Smooth muscle cell of the brain vasculature (primary cell): ENCODE measurements around the gene F2RL3.

ENCODE experiments used
- DNase-seq: peaks from one replicate; pipeline ENCODE4 v3.0.0-alpha.2; 2012; ENCODE audit warnings: low read depth, low spot score

The F2RL3 gene

DNA sequence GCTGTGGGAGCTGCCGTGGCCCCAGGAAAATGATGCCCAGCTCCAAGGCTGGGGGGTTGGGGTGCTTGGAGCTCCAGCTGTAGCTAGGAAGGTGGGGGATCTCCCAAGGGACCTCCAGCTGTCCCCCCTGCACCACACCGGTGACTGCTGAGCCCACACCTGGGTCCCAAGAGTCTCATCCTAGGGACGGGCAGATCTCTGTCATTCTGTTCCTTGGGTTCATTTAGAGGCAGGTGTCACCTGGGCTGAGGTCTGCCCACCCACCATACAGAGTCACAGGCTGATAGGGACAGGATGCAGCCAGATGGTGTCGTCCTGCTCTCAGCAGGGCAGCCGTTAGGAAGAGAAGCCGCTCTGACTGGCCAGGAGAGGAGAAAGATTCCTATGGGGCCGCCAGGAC lies 5.3 kb downstream of the F2RL3 start:
- no peak for DNase-seq

DNA sequence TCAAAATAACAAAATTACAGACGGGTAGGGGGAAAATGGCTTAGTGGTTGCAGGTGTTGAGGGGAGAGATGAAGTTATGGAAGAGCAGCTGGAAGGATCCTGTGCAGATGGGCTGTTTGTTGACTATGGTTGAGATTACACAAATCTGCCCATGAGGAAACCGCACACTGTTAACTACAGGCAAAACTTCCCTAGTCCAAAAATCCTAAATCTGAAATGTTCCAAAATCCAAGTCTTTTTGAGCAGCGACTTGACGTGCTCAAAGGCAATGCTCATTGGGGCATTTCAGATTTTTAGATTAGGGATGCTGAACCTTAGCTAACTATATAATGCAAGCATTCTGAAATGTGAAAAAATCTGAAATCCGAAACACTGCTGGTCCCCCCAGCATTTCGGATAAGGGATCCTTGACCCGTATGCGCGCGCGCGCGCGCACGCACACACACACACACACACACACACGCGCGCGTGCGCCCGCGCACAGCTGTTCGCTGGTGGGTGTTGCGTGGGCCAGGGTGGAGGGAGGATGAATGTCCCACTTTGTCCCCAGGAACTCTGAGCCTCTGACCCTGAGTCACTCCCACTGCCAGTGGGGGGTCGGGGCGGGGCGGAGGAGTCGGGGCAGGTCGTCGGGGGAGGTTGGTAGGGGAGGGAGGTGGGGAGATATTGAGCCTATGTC lies 6.8 kb downstream of the F2RL3 start:
- DNase-seq, result no peak

DNA sequence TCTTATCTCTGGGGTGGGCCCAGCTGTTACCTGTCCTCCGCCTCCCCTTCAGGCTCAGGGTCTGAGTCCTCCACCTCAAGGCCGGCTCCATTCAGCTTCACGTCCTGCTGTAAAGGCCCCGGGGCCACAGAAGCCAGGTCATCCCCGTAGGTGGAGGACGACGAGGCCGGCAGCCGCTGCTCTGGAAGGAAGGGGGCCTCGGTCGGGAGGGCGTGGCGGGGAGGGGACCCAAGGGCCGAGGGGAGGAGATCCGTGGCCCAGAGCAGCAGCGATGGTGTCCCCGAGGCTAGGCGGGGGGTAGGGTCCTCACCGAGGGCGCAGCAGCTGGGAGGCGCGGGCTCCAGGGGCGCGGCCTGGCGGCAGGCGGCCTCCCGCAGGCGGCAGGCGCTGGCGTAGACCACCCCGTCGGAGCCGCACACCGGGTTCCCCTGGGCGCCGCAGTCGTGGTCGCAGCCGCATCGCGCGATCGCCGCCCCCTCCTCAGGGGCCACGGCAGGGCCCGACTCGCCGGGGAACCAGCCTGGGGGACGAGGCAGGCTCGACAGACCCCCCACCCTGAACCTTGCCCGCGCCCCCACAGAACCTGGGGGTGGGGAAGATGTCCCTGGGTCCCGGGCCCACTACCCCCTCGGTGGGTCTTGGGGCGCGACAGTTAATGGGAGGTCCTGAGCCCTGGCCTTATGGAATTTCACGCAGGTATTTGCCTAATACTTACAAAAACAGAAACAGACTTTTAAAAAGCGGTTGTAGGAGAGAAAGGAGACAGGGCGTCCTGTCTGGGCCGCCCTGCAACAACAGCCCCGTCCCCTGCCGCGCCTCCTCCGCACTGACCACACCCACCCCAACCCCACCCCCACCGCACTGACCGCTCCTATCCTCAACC lies 7.6 kb downstream of the F2RL3 start:
- DNase-seq, result no peak

DNA sequence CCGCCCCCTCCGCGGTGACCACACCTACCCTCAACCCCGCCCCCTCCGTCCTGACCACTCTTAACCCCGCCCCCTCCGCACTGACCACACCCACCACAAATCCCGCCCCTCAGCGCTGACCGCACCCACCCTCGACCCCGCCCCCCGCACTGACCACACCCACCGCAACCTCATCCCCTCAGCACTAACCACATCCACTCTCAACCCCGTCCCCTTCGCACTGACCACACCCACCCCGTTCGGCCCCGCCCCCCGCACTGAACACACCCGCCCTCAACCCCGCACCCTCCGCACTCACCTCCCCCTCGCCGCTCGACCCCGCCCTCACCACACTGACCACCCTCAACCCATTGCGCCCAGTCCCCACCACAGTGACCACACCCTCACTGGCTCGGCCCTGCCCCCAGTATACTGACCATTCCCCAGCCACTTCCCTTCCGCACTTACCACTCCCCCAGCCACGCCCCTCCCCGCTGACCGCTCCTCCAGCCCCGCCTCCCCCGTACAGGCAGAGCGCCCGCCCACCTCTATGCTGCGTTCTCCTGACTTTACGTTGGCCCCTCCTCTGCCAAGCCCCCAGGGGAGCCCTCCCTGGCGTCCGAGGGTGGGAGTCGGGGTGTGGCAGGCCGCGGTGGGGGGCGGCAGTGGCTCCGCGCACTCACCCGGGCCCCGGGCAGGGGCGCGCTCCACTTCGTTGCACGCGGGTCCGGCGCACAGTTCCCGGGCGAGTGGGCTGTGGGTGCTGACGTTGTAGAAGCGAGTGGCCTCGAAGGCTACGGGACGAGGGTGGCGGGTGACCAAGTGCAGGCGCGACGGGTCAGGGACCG lies 8.4 kb downstream of the F2RL3 start:
- peak; percentile 55 for DNase-seq

DNA sequence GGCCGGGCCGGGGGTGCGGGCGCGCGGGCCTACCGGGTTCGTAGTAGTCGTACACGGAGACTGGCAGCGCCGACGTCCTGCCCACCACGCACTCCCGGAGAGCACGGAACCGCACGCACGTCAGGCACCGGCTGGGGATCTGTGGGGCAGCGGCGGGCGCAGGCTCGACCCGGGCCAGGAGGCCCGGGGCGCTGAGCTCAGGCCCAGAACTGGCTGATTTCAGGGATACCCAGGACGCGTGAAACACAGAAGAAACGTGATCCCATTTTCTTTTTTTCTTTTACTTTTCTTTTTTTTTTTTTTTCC lies 9.0 kb downstream of the F2RL3 start:
- DNase-seq, result no peak

DNA sequence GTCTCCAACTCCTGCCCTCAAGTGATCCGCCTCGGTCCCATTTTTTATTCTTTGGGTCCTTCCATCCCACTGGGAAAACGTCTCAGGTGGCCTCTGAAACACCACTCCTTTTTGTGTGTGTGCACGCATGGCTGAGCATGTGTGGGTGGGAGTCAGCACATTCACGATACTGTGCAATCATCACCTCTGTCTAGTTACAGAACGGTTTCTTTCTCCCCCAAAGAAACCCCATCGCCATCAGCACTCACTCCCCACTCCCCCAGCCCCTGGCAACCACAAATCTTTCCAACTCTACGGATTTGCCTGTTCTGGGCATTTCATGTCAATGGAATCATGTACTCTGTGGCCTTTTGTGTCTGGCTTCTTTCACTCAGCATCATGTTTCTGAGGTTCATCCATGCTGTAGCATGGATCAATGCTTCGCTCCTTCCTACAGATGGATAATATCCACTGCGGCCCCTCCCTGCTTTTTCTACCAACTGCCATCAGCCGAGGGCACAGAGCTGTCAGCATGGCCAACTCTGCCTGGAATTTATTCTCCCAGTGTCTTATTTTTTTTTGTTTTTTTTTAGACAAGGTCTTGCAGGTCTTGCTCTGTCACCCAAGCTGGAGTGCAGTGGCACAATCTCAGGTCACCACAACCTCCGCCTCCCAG lies 9.7 kb downstream of the F2RL3 start:
- DNase-seq, result no peak

DNA sequence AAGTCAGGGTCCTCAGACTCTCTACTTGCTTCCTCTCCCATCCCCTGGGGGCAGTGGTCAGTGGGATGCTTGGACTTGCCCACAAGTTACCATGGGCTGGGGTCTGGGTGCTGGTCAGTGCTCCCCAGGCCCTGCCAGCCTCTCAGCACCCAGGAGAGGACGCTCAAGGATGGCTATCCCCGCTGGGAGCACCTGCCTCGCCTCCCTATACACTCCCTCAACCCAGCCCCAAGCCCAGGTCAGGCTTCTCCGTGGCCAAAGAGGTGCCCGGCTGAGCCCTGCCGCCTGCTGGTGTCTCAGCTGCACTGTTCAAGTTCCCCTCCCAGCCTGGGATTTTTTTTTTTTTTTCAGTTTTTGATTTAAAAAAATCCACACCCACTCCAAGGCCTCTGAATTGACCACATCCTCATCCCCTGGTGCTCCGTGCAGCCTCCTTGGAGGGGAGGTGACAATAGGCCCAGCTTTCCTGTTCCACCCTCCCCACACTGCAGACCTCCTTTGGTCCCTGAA lies 10.8 kb downstream of the F2RL3 start:
- no peak for DNase-seq

DNA sequence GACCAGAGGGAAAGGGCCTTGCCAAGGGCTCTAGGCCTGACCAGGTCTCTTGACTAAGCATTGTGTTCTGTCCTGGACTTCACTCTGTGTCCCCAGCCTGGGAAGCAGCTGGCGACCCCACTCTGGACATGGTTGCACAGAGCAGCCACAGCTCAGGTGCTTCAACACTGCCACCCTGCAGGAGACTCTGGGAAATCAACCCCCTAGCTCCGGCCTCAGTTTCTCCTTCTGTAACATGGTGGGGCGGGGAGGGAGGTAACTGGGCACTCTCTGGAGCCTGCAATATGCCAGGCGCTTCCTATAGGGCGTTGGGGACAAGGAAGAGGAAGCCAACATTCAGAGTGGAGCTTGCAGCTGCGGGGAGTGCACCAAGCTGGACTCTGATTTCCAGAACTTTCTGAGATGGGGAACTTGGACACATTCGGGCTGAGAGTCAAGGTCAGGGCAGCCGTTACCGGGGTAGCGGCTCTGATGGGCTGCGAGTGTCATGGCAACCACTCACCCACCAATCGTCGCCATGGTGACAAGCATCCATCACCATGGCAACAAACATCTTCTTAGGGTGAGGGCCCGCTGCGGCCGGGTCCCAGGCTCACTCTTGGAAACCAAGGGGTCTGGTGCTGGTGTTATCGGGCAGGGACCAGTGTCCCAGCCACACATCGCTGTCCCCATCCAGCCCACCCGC lies 12.8 kb downstream of the F2RL3 start:
- no peak for DNase-seq

DNA sequence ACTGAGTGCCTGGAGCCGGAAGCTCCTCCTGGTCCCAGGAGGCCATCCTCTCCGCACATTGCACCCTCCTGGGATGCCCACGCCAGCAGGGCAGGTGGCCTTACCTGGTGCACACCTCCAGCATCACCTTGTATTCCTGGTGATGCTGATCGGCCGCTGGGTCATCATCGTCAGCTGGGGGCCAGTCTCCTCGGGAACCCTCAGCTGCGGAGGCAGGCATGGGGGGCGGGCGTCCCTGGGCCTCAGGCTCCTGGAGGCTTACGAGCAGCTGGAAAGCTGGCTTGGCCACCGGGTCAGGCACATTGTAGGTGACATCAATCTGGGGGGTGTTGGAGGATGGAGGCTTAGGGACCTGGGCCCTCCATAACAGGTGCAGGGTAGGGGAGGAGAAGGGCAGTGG lies 13.7 kb downstream of the F2RL3 start:
- no peak for DNase-seq

DNA sequence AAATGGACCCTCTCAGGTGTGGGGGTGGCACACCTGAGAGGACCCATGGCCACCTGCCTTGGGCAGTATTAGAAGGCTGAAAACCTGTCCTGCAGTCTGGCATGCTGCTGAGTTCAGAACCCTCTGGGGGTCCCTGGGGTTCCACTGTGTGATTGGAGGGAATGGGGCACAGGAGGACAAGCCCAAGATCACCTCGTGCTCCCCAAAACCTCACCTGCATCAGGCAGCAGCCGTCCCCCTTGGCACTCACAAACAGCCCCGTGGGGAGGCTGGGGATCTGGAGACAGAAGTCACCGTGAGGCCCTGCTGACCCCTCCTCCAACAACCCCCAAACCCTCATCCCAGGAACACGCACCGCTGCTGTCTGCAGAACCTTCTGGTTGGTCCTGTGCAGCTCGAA lies 14.5 kb downstream of the F2RL3 start:
- DNase-seq, result no peak

DNA sequence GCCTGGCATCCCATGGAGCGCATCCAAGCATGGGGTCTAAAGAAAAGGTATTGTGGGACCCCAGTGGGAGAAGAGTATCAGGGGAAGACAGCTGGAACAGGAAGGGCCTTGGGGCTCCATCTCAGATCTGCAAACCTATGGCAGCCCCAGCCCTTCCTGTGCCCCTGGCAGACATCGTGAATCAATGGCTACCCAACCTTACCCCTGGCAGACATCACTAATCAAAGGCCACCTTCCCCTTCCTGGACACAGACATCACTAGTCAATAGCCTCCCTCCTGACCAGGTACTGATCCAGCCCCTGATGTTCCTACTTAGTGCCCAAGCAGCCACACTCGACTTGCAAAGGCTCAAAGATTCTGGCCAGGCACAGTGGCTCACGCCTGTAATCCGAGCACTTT lies 15.8 kb downstream of the F2RL3 start:
- no peak for DNase-seq

DNA sequence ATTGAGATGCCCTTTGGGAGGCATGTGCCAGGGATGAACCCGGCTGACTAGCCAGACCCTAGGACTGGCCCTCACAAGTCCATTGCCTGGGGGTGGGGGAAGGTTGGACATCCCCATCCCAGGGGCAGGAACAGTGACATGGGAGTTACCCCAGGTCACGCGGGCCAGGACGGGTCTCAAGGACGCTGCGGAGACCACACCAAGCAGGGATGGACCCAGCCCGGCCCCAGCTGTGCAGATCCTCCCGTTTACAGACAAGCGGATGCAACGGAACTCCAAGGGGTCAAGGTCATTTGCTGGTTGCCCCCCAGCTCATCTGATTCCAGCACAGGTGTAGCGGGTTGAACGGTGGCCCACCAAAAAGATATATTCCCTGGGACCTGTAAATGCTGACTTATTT lies 20.0 kb downstream of the F2RL3 start:
- DNase-seq, result no peak

DNA sequence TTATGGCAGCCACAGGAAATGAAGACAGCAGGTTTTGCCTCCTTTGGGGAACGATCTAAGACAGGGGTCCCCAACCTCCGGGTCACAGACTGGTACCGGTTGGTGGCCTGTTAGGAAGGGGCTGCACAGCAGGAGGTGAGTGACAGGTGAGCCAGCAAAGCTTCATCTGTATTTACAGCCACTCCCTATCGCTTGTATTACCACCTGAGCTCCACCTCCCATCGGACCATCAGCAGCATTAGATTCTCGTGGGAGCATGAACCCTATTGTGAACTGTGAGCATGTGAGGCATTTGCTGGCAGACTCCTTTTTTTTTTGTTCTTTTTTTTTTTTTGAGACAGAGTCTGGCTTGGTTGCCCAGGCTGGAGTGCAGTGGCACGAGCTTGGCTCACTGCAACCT lies 22.2 kb downstream of the F2RL3 start:
- DNase-seq, result no peak

DNA sequence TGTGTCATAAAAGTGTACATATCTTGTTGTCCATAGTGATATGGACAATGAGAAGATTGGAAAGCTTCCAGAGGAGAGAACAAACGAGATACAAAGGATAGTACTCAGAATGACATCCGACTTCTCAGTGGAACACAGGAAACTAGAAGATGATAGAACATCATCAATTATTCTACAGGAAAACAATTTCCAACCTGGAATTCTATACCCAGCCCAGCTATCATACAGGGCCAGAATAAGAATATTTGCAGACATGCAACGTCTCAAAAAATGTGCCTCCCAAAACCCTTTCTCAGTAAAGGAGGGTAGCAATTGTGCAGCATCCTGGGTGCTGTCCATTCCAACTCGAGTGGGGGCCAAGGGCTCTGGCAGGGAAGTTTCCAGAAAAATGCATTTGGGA lies 24.0 kb downstream of the F2RL3 start:
- no peak for DNase-seq

DNA sequence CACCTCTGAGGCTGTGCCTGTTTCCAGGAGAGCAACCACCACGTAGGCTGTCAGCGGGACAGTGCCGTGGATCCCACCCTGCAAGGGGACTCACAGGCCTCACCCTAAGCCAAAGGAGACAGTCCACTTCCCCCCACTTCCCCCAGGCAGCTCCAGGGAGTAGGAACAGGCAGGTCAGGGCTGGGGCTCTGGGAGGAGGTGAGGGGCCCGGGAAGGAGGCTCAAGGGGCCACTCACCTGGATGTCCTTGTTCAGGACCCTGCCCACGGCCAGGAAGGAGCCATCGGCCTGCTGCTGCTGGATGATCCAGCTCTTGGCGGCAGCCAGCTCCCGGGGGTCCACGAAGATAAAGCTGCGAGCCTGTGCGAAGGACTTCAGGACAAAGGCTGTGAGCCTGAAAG lies 25.6 kb downstream of the F2RL3 start:
- DNase-seq, result no peak

DNA sequence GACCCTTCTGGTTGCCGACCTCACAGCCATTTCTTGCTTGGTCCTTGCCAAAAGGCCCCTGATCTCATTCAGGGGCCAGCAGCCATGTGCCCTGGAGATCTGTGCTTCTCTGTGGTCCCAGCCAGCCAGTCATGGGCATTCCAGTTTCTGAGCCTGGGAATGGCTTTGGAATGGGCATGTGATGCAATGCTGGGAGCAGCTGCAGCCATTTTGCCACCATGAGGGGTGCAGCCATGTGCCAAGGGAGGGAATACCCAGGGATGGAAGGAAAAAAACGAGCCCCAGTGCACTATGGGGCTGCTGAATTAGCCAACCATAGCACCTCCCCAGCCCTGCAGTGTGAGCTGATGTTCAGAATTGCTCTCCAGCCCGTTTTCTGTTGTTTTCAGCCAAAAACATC lies 26.3 kb downstream of the F2RL3 start:
- DNase-seq, result no peak

DNA sequence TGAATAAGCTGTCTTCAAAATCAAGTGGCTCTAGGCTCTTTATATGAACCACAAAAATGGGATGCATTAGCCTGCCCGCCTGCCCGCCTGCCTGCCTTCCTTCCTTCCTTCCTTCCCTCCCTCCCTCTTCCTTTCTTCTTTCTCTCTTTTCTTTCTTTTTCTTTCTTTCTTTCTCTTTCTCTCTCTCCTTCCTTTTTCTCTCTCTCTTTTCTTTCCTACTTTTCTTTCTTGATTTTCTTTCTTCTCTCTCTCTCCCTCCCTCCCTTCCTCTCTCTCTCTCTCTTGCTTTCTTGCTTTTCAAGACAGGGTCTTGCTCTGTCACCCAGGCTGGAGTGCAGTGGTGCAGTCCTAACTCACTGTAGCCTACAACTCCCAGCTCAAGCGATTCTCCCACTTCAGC lies 26.9 kb downstream of the F2RL3 start:
- DNase-seq, result no peak

DNA sequence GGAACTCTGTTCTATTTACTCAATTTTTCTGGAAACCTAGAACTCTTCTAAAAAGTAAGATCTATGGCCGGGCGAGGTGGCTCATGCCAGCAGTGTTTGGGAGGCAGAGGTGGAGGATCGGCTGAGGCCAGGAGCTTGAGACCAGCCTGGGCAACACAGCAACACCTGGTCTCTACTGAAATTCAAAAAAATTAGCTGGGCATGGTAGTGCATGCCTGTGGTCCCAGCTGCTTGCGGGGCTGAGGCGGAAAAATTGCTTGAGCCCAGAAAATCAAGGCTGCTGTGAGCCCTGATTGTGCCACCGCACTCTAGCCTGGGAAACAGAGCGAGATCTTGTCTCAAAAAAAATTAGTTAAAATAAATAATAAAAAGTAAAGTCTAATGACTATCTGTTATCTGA lies 28.6 kb downstream of the F2RL3 start:
- no peak for DNase-seq

DNA sequence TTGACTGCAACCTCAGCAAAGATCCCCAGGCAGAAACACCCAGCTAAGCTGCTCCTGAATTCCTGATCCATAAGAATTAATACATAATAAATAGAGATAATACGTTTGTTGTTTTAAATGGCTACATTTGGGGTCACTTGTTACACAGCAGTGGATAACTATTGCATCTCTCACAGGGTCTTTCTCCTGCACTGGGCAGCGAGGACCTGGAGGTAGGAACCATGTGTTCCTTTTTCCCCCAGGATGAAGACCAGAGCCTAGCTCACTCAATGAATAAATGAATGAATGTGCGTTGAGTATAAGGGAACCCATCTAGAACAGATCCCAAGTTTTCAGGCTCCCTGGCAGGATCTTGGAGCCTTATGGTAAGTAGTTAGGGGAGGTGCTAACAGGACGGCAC lies 30.7 kb downstream of the F2RL3 start:
- no peak for DNase-seq

DNA sequence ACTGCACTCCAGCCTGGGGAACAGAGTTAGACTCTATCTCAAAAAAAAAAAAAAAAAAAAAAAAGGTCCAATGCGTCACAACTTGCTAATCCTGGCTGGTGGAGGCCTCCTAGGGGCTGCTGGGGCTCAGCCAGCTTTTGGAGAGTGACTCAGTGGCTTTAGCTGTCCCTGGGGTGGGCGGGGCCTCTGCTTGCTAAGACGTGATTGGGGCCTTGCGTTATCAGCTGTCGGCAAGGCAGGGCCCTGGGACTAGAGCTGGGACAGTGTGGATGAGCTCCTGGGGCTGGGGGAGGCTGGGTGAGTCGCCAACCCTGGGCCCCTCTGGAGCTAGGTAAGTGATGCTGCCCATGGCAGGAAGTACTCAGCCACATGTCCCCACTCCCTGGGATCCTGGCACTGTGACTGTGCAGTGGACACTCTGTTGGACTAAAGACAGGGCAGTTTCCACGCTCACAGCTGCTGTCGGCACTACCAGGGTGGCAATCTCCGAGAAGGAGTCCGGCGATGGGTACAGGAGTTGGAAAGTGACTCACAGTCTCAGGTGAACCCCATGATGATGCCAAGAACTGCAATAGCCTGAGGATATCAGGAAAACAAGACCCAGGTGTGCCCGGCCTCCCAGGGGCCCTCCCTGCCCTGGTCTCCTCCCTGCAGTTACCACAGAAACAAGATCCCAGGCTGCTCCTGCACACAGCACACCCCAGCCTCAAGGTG lies 32.2 kb downstream of the F2RL3 start:
- peak; percentile 39 for DNase-seq
